Measurements from ENCODE around the gene TMPRSS2.

TMPRSS2 gene

GRCh38 chr21:41445465-41445862 is 62.5 kb downstream of the TMPRSS2 start:
- Histone ChIP-seq H3K27me3 (replicated peaks; ENCODE audit: control insufficient read depth, insufficient read depth, low read length) (no peaks in the 10 kb centered on the region), H3K36me3 (ENCODE audit: control insufficient read depth, insufficient read depth, low read length) (peaks cover 53% of the 10 kb centered on the region), H3K4me3 (replicated peaks; ENCODE audit: low read depth, low read length) (no peak overlapping the region)
- no peak for TF ChIP-seq CTCF (IDR thresholded peaks at IDR 0.05; ENCODE audit: insufficient read depth, low read length, poor library complexity, severe bottlenecking)
- no peak for DNase-seq (ENCODE audit: extremely low read depth, insufficient read length)

DNA sequence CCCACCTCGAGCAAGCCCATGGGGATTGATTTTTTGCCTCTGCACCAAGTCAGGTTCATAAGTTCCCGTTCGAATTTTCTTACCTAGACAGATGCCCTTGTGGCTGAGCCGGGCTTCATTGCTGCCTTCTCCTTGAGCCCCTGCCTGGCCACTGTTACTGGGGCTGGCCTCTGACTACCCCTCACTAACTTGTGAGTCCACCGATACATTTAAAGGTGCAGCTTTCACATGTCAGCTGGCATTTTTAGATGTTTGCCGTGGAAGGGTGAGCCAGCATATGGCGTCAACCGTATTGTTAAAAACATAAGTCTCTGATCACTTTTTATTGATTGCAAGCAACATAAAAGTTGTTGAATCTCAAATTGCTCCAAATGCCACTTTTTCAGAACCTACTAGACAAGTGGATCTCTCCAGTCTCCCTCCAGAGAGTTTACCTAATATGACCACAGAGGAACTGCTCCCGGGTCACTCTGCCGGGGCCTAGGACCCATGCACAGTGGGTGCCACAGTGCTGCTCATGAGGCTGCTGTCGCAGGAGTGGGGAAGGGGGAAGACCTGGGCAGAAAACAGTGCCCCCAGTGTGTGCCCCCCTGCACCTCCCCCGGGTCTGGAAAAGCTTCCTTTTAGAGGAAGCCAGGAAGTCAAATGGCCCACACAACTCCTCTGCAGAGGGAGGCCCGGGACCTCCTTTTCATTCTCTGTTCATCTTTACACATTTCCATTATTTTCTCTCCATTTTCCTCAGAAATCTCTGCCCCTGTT is 63.1 kb downstream of the TMPRSS2 start:
- no peak overlapping the region for H3K4me3 ChIP-seq (replicated peaks; ENCODE audit: low read depth, low read length)
- DNase-seq (ENCODE audit: extremely low read depth, insufficient read length) = no peak
- H3K36me3 ChIP-seq (ENCODE audit: control insufficient read depth, insufficient read depth, low read length) = peaks cover 50% of the 10 kb centered on the region
- TF ChIP-seq CTCF (IDR thresholded peaks at IDR 0.05; ENCODE audit: insufficient read depth, low read length, poor library complexity, severe bottlenecking) = no peak
- H3K27me3 ChIP-seq (replicated peaks; ENCODE audit: control insufficient read depth, insufficient read depth, low read length) = no peaks in the 10 kb centered on the region

GRCh38 chr21:41443562-41443961 is 64.4 kb downstream of the TMPRSS2 start:
- no peak for TF ChIP-seq CTCF (IDR thresholded peaks at IDR 0.05; ENCODE audit: insufficient read depth, low read length, poor library complexity, severe bottlenecking)
- Histone ChIP-seq H3K4me3 (replicated peaks; ENCODE audit: low read depth, low read length) (no peak overlapping the region), H3K36me3 (ENCODE audit: control insufficient read depth, insufficient read depth, low read length) (peaks cover 54% of the 10 kb centered on the region)

DNA sequence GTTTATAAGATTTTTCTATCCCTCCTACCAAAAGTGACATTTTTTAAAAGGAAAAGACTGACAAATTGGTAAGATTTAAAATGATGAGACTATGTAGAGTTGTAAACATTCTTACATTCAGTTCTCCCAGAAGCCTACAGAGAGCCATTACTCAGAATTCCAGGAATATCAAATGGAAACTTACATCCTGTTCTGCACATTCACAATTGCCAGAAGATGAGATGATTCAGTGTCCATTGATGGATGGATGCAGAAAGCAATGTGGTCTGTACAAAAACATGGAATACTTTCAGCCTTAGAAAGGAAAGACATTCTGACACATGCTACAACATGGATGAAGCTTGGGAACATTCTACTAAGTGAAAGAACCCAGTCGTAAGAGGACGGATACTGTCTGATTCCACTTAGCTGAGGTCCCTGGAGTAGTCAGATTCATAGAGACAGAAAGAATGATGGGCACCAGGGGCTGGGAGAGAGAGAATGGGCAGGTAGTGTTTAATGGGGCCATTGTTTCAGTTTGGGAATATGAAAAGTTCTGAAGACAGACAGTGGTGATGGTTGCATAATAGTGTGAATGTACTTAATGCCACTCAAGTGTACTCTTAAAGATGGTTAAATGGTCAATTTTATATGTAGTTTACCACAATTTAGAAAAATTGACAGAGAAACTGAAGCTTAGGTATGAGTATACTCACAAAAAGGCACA is 65.3 kb downstream of the TMPRSS2 start:
- H3K4me3 ChIP-seq (replicated peaks; ENCODE audit: low read depth, low read length) = no peak overlapping the region
- TF ChIP-seq CTCF (IDR thresholded peaks at IDR 0.05; ENCODE audit: insufficient read depth, low read length, poor library complexity, severe bottlenecking) = no peak
- no peak for DNase-seq (ENCODE audit: extremely low read depth, insufficient read length)
- peaks cover 60% of the 10 kb centered on the region for H3K36me3 ChIP-seq (ENCODE audit: control insufficient read depth, insufficient read depth, low read length)
- no peaks in the 10 kb centered on the region for H3K27me3 ChIP-seq (replicated peaks; ENCODE audit: control insufficient read depth, insufficient read depth, low read length)

More at GRCh38 chr21:41443562-41443961, 64.4 kb downstream of the TMPRSS2 start:
- no peaks in the 10 kb centered on the region for H3K27me3 ChIP-seq (replicated peaks; ENCODE audit: control insufficient read depth, insufficient read depth, low read length)
- no peak for DNase-seq (ENCODE audit: extremely low read depth, insufficient read length)

DNA sequence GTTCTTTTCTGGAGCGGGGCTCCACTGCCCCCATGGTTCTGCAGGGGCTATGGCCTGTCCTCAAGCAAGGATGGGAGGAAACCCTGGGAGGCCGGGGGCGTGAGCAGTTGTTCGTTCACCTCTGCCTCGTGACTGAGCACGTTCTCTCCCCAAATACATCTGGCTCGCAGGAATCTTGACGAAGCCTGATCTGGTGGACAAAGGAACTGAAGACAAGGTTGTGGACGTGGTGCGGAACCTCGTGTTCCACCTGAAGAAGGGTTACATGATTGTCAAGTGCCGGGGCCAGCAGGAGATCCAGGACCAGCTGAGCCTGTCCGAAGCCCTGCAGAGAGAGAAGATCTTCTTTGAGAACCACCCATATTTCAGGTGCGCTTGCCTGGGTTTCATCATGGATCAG is 66.4 kb downstream of the TMPRSS2 start:
- H3K36me3 ChIP-seq (ENCODE audit: control insufficient read depth, insufficient read depth, low read length) = peaks cover 58% of the 10 kb centered on the region
- no peak overlapping the region for H3K4me3 ChIP-seq (replicated peaks; ENCODE audit: low read depth, low read length)
- DNase-seq (ENCODE audit: extremely low read depth, insufficient read length) = no peak
- TF ChIP-seq CTCF (IDR thresholded peaks at IDR 0.05; ENCODE audit: insufficient read depth, low read length, poor library complexity, severe bottlenecking) = no peak
- H3K27me3 ChIP-seq (replicated peaks; ENCODE audit: control insufficient read depth, insufficient read depth, low read length) = no peaks in the 10 kb centered on the region

All from GM06990 (cell line).